ENCODE data around the gene USP3.
A peak's percentile ranks its signal among the peaks of the same experiment; 100 is the strongest.

USP3 gene

DNA sequence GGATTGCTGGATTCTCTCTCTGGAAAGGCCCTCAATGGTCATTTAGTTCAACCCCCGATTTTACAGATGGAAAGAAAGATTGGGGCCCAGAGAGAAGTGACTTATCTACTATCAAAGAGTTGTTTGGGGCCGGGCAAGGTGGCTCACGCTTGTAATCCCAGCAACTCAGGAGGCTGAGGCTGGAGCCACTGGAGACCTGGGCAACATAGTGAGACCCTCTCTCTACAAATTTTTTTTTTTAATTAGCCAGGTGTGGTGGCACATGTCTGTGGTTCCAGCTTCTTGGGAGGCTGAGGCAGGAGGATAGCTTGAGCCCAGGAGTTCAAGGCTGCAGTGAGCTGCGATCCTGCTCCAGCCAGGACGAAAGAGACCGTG lies 5.2 kb upstream of the USP3 start:
- no peak for DNase-seq

DNA sequence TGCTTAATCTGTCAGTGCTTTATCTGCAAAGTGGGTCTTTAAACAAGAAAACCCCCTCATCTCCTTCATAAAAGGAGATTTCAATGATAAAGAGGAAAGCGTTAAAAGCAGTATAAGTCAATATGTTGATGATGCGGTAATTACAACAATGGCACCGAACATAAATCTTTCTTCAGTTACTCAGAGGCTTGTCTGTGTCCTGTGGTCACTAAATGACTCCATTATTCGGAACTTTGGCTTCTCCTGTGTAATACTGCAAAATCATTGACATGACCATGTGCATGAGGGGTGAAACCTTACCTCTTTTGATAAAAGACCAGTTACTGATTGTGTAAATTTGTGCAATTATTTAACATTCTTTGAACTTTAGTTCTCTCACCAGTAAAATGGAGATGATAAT lies 4.8 kb upstream of the USP3 start:
- no peak for DNase-seq

DNA sequence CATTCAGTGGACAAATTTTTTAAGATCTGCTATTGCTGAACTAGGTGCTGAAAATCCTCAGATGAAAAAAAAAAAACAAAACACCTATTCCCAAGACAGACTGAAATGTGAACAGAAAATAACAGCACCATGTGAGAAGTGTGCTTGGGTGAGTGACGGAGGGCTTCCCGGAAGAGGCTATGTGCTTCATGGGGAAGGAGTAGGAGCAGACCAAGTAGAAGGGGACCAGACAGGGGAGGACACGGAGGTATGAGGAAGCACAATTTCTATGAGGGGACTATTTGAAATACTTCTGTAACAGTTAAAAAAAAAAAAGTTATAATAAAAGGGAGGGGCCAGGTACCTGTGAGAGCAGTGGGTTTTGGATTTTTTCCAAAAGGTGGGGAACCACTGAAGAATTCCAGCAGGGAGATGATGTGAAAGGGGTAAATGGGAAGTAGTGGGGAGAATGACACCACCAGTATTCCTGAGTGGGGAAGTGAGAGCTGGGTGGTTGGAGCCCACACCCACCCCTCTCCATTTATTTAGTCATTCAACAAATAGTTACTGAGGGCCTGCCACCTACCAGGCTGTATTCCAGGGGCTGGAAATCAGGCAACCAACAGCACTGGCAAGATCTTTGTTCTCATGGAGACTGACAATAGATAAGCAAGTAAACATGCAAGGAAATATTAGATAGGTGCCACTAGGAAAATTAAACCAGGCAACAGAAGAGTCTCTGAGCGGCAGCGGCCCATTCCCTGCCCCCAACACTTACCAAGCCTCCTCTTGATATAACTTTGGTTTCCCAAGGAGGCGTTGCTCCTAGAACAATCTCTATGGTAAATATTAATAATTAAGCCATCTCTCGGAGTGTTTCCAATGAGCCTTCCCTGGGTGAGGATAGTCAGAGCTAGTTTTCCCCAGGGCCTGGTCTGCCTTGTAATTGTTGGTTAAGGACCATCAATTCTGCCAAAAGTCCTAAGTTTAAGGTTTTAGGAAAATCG lies 3.8 kb upstream of the USP3 start:
- DNase-seq, result no peak

DNA sequence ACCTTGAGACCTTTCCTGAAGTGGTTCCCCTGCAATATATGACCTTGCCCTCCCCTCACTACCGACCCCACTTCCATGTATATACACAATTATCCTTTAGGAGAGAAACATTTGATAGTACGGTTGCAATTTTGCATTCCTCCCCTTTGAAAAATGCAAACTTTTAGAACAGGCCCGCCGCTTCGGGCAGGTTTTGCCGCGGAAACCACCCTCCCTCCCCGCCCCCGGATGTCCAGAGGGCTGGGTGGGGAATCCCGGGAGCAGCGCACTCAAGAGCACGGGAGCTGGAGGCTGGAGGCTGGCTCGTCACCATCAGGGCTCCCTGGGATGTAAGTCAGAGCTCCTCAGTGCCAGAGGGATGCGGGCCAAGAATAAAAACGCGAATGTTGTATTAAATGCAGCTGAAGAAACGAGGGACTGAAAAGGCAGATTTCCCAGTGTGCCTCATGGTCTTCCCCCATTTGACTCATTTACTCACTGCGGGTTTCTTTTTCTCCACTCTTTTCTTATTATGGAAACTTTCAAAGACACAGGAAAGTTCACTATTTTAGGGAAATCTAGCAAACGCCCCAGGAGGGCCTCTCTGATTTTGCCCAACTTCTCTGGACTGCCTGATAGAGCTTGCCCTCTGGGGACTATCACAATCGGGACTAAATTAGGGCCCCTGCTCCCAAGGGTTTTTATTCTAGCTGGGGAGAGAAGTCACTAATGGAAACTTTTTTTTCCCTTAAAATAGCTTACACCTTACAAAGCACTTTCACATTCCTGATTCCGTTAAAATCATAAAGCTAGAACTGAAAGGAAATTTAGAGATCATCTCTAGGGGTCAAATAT lies 2.9 kb upstream of the USP3 start:
- peak; percentile 38 for DNase-seq

DNA sequence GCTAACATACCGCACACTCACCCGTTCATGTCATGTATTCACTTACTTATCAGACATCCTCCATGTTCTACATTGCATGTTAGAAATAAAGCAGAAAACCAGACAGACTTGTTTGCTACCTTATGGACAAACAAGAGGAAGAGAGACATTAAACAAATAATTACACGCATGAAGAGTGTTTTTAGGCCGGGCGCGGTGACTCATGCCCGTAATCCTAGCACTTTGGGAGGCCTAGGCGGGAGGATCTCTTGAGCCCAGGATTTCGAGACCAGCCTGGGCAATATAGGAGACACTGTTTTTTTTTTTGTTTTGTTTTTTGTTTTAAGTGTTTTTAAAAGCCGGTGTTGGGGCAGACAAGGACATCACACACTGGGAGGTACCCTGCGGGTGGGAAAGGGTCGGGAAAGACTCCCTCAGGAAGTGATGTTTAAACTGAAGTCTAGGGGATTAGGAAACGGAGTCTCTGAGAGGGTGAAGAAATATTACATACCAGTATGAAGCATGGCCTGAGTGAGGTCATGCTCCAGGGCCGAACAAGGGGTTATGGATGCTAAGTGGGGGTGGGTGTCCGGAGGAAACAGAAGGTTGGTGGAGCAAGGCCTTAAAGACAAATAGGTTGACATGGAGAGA lies 2.1 kb upstream of the USP3 start:
- DNase-seq, result no peak

DNA sequence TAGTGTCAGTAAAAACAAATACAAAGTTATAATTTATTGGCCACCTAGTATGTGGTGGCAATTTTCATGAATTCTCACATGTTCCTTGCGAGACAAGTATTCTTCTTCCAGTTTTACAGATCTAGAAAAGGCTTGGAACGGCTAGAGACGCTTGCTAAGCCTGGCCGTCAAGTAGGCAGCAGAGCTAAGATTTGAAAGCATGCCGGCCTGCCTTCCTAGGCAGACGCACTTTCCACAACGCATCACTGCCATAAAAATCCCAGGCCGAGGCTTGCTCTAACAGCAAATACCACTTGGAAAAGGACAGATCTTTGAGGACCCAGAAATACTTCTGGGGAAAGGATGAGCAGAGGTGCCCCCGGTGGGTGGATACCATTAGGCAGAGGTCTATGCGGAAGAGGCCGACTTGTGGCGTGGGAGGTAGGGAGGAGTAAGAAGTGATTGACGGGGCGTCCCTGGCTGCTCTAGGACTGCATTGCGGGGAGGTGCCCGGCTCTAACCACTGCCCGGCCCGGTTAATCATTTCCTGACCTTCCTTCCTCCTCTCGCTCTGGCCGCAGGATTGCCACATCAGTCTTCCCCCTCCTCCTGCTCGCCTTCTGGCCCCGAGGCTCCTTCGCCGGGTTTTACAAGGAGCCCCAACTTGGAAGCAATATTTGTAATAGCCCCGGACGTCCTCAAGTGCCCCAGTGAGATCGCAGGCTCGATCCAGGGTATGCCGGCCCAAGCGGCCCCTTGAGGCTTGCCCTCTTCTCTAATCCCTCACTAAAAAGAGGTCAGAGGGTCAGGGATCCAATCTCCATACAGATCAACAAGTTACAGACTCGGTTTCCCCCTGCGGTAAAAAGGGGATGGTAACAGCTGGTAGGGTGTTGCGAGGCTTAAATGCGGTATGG lies 1.3 kb upstream of the USP3 start:
- DNase-seq, result peak; percentile 67

DNA sequence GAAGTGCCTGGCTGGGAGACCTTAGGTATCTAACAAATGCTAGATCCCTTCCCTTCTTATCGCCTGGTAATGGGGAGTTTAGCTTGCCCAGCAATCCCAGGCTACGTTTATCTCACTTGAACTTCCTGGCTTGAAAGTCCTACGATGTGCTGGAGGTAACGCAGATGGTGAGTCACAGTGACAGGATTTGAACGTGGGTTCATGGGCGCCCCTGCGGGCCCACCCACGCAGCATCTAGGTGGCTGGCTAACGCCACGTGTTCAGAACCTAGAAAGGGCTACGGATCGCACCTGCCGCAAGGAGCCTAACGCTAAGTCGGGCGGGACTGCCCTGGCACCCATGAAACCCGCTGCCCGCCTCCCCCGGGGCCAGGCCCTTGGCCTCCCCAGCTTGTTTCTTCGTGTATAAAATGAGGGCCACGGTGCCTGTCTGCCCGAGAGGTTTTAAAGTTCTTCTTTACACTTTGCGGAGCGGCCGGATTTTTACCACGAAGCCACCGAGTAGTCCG lies 600 bp upstream of the USP3 start:
- peak; percentile 83 for DNase-seq

DNA sequence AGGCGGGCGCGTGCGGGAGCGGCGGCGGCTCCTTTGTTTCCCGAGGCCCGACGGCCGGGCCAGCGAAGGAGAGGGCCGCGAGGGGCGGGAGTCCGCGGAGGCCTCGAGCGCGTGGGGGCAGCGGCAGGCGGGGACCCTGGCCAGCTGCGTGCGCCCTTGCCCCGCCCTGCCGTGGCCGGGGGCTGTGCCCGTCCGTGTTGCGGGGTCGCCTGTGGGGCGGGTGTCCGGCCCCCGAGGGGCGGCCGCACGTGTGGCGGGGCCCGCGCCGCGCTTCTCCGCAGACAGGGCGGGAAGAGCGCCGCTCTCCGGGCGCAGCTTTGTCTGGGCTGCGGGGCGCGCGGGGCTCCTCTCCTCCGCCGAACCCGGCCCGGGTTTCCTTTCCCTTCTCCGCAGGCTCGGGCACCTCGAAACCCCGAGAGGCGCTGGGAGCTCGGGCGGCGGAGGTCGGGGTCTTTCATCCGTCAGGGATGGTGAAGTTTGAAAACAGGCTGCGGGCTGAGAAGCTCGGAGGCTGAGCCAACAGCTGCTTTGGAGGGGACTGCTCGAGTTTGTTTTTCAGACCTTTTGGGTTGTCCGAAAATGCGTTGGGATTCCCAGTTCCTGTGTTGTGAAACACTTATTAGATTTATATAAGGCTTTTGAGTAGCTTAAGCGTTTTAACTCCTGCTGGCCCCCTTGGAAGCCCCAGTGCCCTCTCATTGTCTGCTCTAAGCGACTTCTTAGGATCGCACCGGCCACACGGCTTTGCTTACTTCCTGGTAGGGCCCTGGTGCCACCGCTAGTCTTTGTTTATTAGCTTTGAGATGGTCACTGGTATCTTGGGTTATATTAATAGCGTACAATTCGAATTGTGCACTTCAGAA lies 817 bp downstream of the USP3 start:
- DNase-seq, result peak; percentile 50

DNA sequence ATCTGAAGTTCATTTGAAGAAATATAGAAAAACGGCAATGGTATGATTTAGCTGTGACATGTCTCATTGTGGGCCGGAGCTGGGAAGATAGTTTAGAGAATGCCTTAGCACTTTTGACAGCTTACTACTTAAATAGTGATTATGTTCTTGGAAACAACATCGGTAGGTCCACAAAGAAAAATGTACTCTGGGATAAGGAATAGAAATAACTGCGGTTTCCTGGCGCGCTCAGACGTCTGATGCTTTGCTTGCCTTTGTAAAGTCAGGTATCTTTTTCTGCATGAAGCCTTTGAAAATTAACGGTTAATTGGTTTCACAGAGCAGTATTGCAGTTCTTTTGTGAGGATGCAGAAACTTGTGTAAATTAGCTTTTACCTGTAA lies 1.4 kb downstream of the USP3 start:
- DNase-seq, result no peak

DNA sequence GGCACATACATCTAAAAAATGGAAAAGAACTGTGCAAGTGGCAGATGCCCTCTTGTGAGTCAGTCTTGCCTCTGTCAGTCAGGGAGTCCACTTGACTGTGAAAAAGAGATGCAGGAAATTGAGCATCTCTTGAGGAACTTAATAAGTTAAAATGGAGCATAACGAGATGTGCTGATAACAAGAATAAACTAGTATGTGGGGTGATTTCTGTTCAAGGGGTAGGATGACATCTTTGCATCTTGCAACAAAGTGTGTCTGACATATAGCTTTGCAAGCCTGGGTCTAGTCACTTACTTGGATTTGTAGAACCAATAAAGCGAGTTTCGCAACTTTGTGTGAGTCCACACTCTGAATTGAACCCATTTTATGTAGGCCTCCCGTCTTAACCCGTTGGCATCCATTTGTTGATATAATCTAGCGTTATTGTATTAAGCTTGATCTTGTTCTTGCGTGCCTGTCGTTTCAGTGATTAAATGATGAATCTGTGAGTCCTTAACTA lies 2.2 kb downstream of the USP3 start:
- DNase-seq, result no peak

DNA sequence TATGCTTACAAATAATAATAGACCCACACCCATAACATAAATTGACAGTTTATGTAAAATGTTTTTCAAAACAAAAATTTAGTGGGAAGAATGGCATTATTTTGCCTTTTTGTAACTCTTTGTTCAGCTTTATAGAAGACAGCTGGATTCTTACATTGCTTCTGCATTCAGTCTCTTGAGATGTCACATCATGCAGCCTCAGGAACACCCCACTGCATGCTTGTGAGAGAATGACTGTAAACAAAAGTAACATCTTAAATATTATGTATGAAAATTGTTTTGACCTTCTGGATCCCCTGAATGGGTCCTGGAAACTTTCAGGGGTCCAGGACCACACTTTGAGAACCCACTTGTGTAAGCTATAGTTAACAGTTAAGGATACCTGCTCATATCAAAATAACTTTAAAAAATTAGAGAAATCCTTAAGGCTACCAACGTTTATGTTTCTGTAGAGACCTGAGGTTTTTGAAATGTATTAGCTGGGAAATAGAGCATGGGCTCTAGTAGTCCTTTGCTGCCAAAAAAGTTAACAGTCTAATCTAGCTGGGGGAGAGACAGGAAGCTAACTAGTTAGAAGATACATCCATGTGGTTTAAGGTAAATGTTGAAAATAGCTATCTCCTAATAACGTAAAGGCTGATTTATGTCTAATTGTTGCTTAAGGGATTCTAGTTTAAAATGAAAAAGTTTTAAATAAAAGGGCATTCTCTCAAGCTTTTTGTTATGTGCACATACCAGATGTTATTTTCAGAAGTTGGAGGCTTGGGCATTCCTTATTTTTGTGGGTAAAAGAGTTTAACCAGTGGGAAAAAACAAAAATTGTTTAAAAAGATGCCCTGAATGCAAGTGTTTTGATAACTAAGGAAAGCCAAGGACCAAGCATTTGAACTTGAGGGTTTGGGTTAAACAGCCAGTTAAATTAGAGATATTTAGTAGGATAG lies 3.8 kb downstream of the USP3 start:
- no peak for DNase-seq

DNA sequence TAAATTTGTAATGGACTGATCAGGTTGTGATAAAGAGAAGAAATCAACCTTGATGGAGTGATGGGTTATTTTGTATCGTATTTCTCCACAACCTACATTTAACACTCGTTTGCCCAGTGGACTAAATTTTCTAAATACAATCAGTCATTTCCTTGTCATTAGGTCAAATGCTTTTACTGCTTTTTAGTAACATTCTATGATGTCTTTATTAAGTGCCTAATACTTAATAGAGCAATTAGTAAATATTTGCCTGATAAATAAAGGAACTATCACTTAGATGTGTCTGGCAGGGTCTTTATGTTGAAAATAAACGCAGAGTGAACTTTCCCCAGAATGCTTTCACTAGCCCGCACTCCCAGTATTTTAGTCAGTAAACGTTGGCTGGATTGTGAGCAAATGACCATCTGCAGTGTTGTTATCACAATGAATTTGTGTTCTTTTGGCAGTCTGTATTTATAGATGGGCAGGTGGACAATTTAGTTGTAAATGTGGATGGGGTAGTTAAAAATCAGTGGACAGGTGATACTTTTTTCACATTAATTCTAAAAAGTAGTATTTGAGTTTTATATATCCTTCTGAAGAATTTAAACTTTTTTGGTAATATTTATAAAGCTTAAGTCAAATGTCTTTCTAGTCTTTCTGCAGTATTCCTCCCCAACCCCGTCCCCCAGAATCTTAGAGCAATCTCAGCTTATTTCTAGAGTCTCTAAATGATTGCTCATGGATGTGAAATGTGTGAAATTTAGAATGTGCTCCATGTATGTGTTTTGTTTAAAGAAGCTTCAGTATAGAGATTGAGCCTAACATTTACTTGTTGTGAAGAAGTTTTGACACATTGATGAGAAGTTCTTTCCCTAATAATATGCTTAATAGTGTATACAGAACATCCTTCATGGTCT lies 4.9 kb downstream of the USP3 start:
- no peak for DNase-seq

DNA sequence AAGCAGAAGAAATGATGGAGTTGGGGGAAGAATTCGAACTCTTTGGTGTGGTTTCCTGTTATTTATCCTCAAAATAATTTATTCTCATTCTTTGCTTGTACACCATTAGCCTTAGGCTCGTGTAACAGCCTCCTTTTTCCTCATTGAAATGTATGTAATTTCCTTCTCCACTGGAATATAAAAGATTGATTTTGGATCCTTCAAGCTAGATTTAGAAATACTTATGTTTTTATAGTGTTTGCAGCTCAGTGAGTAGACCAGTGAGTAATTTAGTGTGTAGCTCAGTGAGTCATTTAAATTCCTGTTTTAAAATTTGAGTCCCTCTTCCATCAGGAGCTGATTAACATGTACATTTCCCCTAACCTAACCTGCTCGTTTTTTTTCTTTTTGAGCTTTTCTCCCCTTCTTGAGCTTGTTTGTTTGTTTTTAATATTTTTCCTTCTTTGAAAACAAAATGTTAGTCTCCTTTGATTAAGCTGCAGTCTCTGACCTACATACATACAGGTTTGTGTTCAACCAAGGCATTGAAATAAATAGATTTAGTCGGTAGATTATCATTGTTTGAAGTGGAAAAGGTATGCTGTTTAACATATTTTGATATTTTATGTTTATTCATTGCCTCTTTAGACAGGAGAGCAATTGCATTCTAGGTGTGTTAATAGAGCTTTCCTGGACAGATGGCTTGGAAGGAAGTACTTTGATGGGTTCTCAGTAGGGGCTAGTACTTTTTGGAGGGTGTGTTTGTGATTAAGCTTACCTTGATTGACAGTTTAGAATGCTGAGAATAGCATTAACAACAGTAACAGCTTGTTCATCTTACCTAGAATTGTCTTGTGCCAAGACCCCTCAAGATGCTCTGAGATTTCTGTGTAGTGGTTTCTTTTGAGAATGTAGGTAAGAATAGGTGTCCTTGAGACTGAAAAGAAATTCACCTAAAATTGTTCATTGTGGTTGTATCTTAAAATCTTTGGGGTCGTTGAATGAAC lies 5.9 kb downstream of the USP3 start:
- DNase-seq, result no peak

DNA sequence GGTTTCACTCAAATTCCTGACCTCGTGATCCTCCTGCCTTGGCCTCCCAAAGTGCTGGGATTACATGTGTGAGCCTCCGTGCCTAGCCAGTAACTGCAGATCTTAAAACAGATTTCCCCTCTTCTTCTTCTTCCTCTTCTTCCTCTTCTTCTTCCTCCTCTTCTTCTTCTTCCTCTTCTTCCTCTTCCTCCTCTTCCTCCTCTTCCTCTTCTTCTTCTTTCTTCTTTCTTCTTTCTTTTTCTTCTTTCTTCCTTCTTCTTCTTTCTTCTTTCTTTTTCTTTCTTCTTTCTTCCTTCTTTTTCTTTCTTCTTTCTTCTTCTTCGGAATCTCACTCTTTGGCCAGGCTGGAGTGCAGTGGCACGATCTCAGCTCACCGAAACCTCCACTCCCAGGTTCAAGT lies 7.8 kb downstream of the USP3 start:
- no peak for DNase-seq

DNA sequence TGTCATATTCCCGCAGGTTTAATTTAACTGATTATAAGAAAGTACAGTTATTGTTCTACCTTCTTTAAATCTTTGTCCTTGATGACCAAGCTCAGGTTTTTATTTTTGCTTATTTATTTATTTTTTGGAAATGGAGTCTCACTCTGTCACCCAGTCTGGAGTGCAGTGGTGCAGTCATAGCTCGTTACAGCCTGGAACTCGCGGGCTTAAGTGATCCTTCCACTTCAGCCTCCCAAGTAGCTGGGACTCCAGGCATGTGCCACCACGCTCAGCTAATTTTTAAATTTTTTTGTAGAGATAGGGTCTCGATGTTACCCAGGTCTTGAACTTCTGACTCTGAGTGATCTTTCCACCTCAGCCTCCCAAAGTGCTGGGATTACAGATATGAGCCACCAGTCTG lies 8.9 kb downstream of the USP3 start:
- no peak for DNase-seq

DNA sequence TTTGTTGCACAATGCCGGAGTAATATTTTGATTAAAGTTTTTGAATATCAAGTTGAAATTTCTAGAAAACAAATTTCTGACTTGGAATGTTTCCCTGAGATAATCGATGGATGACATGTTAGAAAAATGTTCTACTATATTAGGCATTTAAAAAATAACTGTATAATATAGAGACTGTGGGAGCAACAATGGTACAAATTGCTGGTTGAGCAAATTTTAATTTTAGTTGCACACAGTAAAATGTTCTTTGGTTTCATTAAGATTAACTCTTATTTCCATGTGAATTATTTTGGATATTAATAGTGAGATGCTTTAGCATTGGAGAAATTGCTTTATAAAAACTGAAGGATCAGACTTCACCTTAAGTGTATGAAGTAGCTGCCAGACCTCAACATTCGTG lies 9.3 kb downstream of the USP3 start:
- DNase-seq, result no peak

DNA sequence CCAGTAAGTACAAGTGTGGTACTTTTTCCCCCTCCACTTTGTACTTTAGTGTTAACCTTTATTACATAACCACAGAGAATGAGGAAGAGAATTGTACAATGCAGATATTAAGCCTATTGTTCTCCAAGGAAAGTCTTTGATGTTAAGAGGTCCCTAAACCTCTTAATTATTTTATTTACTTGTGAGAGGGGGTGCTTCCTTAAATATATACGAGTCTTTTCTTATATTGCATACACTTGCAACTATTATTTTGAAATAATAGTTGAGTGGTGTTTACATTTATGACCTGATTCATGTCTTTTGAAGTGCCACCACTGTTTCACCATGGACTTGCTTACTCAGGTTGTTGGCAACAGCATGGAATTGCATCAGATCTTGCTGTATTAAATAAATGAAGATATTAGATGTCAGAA lies 10.1 kb downstream of the USP3 start:
- no peak for DNase-seq

DNA sequence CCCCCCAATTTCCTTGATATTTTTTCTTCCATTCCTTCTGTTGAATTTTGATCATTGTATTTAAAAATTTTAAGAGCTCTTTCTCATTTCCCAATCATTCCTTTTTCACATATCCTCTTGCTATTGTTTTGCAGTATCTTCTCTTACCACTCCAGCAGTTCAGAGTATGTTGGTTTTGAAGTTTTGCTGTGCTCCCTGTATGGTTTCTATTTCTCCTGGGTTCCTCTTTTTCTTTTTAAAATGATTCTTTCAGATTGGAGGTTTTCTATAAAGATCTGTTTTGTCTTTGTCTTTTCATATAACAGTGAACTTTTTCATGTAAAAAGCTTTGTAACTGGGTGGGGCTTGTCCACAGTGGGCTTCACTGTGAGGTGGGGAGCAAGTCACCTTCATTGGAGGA lies 12.8 kb downstream of the USP3 start:
- no peak for DNase-seq
